K562 treated with DMSO at 1 percent for 12 hours (cell line): ENCODE measurements around the gene RAB31. TPM values are rescaled to one million over a fixed set of nuclear protein-coding genes. Genes with fewer than 3 reads are reported as not detected.

ENCODE experiments used
- total RNA-seq: library from RNA; unstranded; fragments of 300-600 nt; gene quantifications from 2 replicates; pipeline ENCODE4 v1.2.3, GENCODE V29; 2022; ENCODE audit not compliant: insufficient read depth

The RAB31 gene
- total RNA-seq: 10.5 and 28.0 TPM in 2 replicates

GRCh38 chr18:9708057-9708433, at the start of gene RAB31:
RAB31 (plus strand) TSS chr18:9708301; CDS start chr18:9708406, 105 bp downstream.

GRCh38 chr18:9885170-9886004, 177.3 kb downstream of the RAB31 start, which contains the start of gene TXNDC2:
TXNDC2 (plus strand) TSS chr18:9885973; CDS start chr18:9886681, 708 bp downstream.

Other genes starting within 250 kb of the RAB31 start
- 28.8 and 54.9 TPM in 2 replicates for gene RALBP1, start 232.8 kb upstream of the RAB31 start, total RNA-seq
- 18.7 and 54.6 TPM in 2 replicates for gene PPP4R1, start 93.7 kb upstream of the RAB31 start, total RNA-seq
- gene TXNDC2, start 177.7 kb downstream of the RAB31 start, total RNA-seq: 0.48 TPM in 1 of 2 replicates, not detected in the other
- gene VAPA, start 205.7 kb downstream of the RAB31 start, total RNA-seq: 191 and 292 TPM in 2 replicates